NCI-H2196 (cell line): ENCODE results near the gene TACC2.

Source experiments
- DNase-seq: peaks from one replicate; lab custom pipeline; 2025; ENCODE audit not compliant: unreplicated experiment; lab: John Stamatoyannopoulos, UW

TACC2 gene

GRCh38 chr10:122210481-122211265, 221.7 kb downstream of the TACC2 start:
- DNase-seq, result no peak

GRCh38 chr10:122213364-122213763, 224.4 kb downstream of the TACC2 start:
- no peak for DNase-seq

- no peak for DNase-seq
These were observed 224.8 kb downstream of the TACC2 start for GRCh38 chr10:122213766-122214165.

- no peak for DNase-seq
These were observed 227.1 kb downstream of the TACC2 start for GRCh38 chr10:122216047-122216446.

GRCh38 chr10:122219340-122219739, 230.4 kb downstream of the TACC2 start:
- DNase-seq, result no peak

GRCh38 chr10:122220736-122221135, 231.8 kb downstream of the TACC2 start:
- DNase-seq, result no peak

GRCh38 chr10:122221958-122222357, 233.0 kb downstream of the TACC2 start:
- no peak for DNase-seq

- DNase-seq, result no peak
These were observed 233.7 kb downstream of the TACC2 start for GRCh38 chr10:122222638-122223037.

GRCh38 chr10:122224159-122224558, 235.2 kb downstream of the TACC2 start:
- DNase-seq, result no peak

GRCh38 chr10:122225330-122225729, 236.4 kb downstream of the TACC2 start:
- no peak for DNase-seq

GRCh38 chr10:122227754-122228153, 238.8 kb downstream of the TACC2 start:
- no peak for DNase-seq

GRCh38 chr10:122229666-122230065, 240.7 kb downstream of the TACC2 start:
- no peak for DNase-seq

- DNase-seq, result no peak
These were observed 241.3 kb downstream of the TACC2 start for GRCh38 chr10:122230222-122230621.

- DNase-seq, result peak; percentile 1
These were observed 243.8 kb downstream of the TACC2 start for GRCh38 chr10:122232769-122233168.

- peak; percentile 26 for DNase-seq
These were observed 244.9 kb downstream of the TACC2 start for GRCh38 chr10:122233857-122234348.

- peak; percentile 56 for DNase-seq
These were observed 245.5 kb downstream of the TACC2 start for GRCh38 chr10:122234416-122234815.

GRCh38 chr10:122236690-122237306, 247.8 kb downstream of the TACC2 start:
- peak; percentile 40 for DNase-seq

- DNase-seq, result no peak
These were observed 248.5 kb downstream of the TACC2 start for GRCh38 chr10:122237331-122237990.

GRCh38 chr10:122239578-122240257, 250.8 kb downstream of the TACC2 start:
- no peak for DNase-seq

- DNase-seq, result no peak
These were observed 251.4 kb downstream of the TACC2 start for GRCh38 chr10:122240401-122240800.

- DNase-seq, result no peak
These were observed 252.9 kb downstream of the TACC2 start for GRCh38 chr10:122241836-122242235.
